Measurements from ENCODE around the gene BAG2. TPM values are rescaled to one million over a fixed set of nuclear protein-coding genes. Genes with fewer than 3 reads are reported as not detected.

Gene BAG2
- total RNA-seq, 1 donor from 2014 or later = 12.3 TPM

GRCh38 chr6:57147955-57148858 is 23.9 kb upstream of the BAG2 start:
- Mint-ChIP-seq H3K27ac (peak overlapping the region; percentile 89), H3K4me1 (ENCODE audit: low read depth) (peaks cover 25% of the 10 kb centered on the region), H3K9me3 (peaks cover 5% of the 10 kb centered on the region), H3K27me3 (ENCODE audit: insufficient read depth) (no peaks in the 10 kb centered on the region), H3K4me3 (peak overlapping the region; percentile 53), H3K36me3 (ENCODE audit: low read depth) (peaks cover 55% of the 10 kb centered on the region)
- intact Hi-C loops (cut with micrococcal nuclease) = loop anchor here (1.0 to 2.0 kb wide), 2 partner anchors 24 to 257 kb away; partner anchors contain the start of gene BAG2
- DNase-seq (ENCODE audit: low spot score) = no peak

- Mint-ChIP-seq H3K4me1 (ENCODE audit: low read depth) (peaks cover 6% of the 10 kb centered on the region), H3K4me3 (no peak overlapping the region), H3K9me3 (no peaks in the 10 kb centered on the region), H3K27me3 (ENCODE audit: insufficient read depth) (no peaks in the 10 kb centered on the region), H3K36me3 (ENCODE audit: low read depth) (peaks cover 34% of the 10 kb centered on the region), H3K27ac (no peak overlapping the region)
- intact Hi-C loops (cut with micrococcal nuclease) = loop anchor here (1.0 kb wide), 1 partner anchor 14 kb away; the partner anchor contains the start of gene BAG2
- no peak for DNase-seq (ENCODE audit: low spot score)
Measured at GRCh38 chr6:57158658-57159057, 13.5 kb upstream of the BAG2 start.

GRCh38 chr6:57159127-57159526 is 13.0 kb upstream of the BAG2 start:
- intact Hi-C loops (cut with micrococcal nuclease) = no loop called here
- DNase-seq (ENCODE audit: low spot score) = no peak

GRCh38 chr6:57162028-57162427 is 10.1 kb upstream of the BAG2 start:
- H3K9me3 Mint-ChIP-seq = peaks cover 7% of the 10 kb centered on the region
- no peaks in the 10 kb centered on the region for H3K27me3 Mint-ChIP-seq (ENCODE audit: insufficient read depth)
- H3K36me3 Mint-ChIP-seq (ENCODE audit: low read depth) = peaks cover 40% of the 10 kb centered on the region
- peaks cover 6% of the 10 kb centered on the region for H3K4me1 Mint-ChIP-seq (ENCODE audit: low read depth)
- intact Hi-C loops (cut with micrococcal nuclease) = no loop called here
- no peak overlapping the region for H3K27ac Mint-ChIP-seq
- H3K4me3 Mint-ChIP-seq = no peak overlapping the region
- DNase-seq (ENCODE audit: low spot score) = no peak

More at GRCh38 chr6:57159127-57159526, 13.0 kb upstream of the BAG2 start:
- no peaks in the 10 kb centered on the region for H3K27me3 Mint-ChIP-seq (ENCODE audit: insufficient read depth)
- no peak overlapping the region for H3K4me3 Mint-ChIP-seq
- peaks cover 36% of the 10 kb centered on the region for H3K36me3 Mint-ChIP-seq (ENCODE audit: low read depth)
- H3K27ac Mint-ChIP-seq = no peak overlapping the region
- H3K4me1 Mint-ChIP-seq (ENCODE audit: low read depth) = peaks cover 6% of the 10 kb centered on the region
- no peaks in the 10 kb centered on the region for H3K9me3 Mint-ChIP-seq

GRCh38 chr6:57162516-57162915 is 9.6 kb upstream of the BAG2 start:
- intact Hi-C loops (cut with micrococcal nuclease) = no loop called here
- no peak overlapping the region for H3K4me3 Mint-ChIP-seq
- H3K4me1 Mint-ChIP-seq (ENCODE audit: low read depth) = peaks cover 6% of the 10 kb centered on the region
- H3K36me3 Mint-ChIP-seq (ENCODE audit: low read depth) = peaks cover 42% of the 10 kb centered on the region
- no peak overlapping the region for H3K27ac Mint-ChIP-seq
- DNase-seq (ENCODE audit: low spot score) = no peak
- no peaks in the 10 kb centered on the region for H3K27me3 Mint-ChIP-seq (ENCODE audit: insufficient read depth)
- H3K9me3 Mint-ChIP-seq = peaks cover 7% of the 10 kb centered on the region

GRCh38 chr6:57163956-57164355 is 8.2 kb upstream of the BAG2 start:
- Mint-ChIP-seq H3K9me3 (peaks cover 7% of the 10 kb centered on the region), H3K4me1 (ENCODE audit: low read depth) (no peaks in the 10 kb centered on the region), H3K36me3 (ENCODE audit: low read depth) (peaks cover 35% of the 10 kb centered on the region), H3K4me3 (no peak overlapping the region), H3K27me3 (ENCODE audit: insufficient read depth) (no peaks in the 10 kb centered on the region), H3K27ac (no peak overlapping the region)
- DNase-seq (ENCODE audit: low spot score) = no peak
- intact Hi-C loops (cut with micrococcal nuclease) = no loop called here

- Mint-ChIP-seq H3K4me1 (ENCODE audit: low read depth) (no peaks in the 10 kb centered on the region), H3K27ac (no peak overlapping the region), H3K27me3 (ENCODE audit: insufficient read depth) (no peaks in the 10 kb centered on the region), H3K4me3 (no peak overlapping the region), H3K9me3 (peaks cover 7% of the 10 kb centered on the region), H3K36me3 (ENCODE audit: low read depth) (peaks cover 35% of the 10 kb centered on the region)
- no peak for DNase-seq (ENCODE audit: low spot score)
- intact Hi-C loops (cut with micrococcal nuclease) = no loop called here
Measured at GRCh38 chr6:57165080-57165479, 7.0 kb upstream of the BAG2 start.

- intact Hi-C loops (cut with micrococcal nuclease) = loop anchor here (2.0 to 5.0 kb wide), 3 partner anchors 36 to 788 kb away; no protein-coding TSS in a partner anchor
- H3K4me3 Mint-ChIP-seq = peak overlapping the region; percentile 93
Measured at GRCh38 chr6:57173056-57173885, 1.1 kb downstream of the BAG2 start.

GRCh38 chr6:57173886-57174510 is 1.9 kb downstream of the BAG2 start:
- H3K27me3 Mint-ChIP-seq (ENCODE audit: insufficient read depth) = no peaks in the 10 kb centered on the region
- DNase-seq (ENCODE audit: low spot score) = no peak
- H3K4me1 Mint-ChIP-seq (ENCODE audit: low read depth) = peaks cover 45% of the 10 kb centered on the region
- intact Hi-C loops (cut with micrococcal nuclease) = loop anchor here (1.0 to 5.0 kb wide), 4 partner anchors 37 to 787 kb away; no protein-coding TSS in a partner anchor
- peak overlapping the region; percentile 93 for H3K4me3 Mint-ChIP-seq
- peaks cover 11% of the 10 kb centered on the region for H3K36me3 Mint-ChIP-seq (ENCODE audit: low read depth)
- no peak overlapping the region for H3K27ac Mint-ChIP-seq
- H3K9me3 Mint-ChIP-seq = no peaks in the 10 kb centered on the region

More at GRCh38 chr6:57173056-57173885, 1.1 kb downstream of the BAG2 start:
- Mint-ChIP-seq H3K27me3 (ENCODE audit: insufficient read depth) (no peaks in the 10 kb centered on the region), H3K36me3 (ENCODE audit: low read depth) (peaks cover 10% of the 10 kb centered on the region), H3K27ac (peak overlapping the region; percentile 95), H3K4me1 (ENCODE audit: low read depth) (peaks cover 45% of the 10 kb centered on the region), H3K9me3 (no peaks in the 10 kb centered on the region)
- peak; percentile 27 for DNase-seq (ENCODE audit: low spot score)

- Mint-ChIP-seq H3K9me3 (no peaks in the 10 kb centered on the region), H3K27me3 (ENCODE audit: insufficient read depth) (no peaks in the 10 kb centered on the region), H3K4me3 (peak overlapping the region; percentile 93), H3K36me3 (ENCODE audit: low read depth) (peaks cover 11% of the 10 kb centered on the region), H3K27ac (no peak overlapping the region), H3K4me1 (ENCODE audit: low read depth) (peaks cover 45% of the 10 kb centered on the region)
- intact Hi-C loops (cut with micrococcal nuclease) = loop anchor here (1.0 to 5.0 kb wide), 2 partner anchors 37 to 272 kb away; no protein-coding TSS in a partner anchor
- DNase-seq (ENCODE audit: low spot score) = no peak
Measured at GRCh38 chr6:57174511-57174907, 2.4 kb downstream of the BAG2 start.

GRCh38 chr6:57177545-57178265 is 5.6 kb downstream of the BAG2 start:
- Mint-ChIP-seq H3K4me3 (no peak overlapping the region), H3K4me1 (ENCODE audit: low read depth) (peaks cover 40% of the 10 kb centered on the region), H3K36me3 (ENCODE audit: low read depth) (peaks cover 18% of the 10 kb centered on the region), H3K27ac (no peak overlapping the region), H3K9me3 (no peaks in the 10 kb centered on the region), H3K27me3 (ENCODE audit: insufficient read depth) (no peaks in the 10 kb centered on the region)
- no peak for DNase-seq (ENCODE audit: low spot score)
- intact Hi-C loops (cut with micrococcal nuclease) = no loop called here

GRCh38 chr6:57180596-57180995 is 8.5 kb downstream of the BAG2 start:
- intact Hi-C loops (cut with micrococcal nuclease) = no loop called here
- H3K4me1 Mint-ChIP-seq (ENCODE audit: low read depth) = peaks cover 31% of the 10 kb centered on the region
- H3K9me3 Mint-ChIP-seq = no peaks in the 10 kb centered on the region
- H3K27me3 Mint-ChIP-seq (ENCODE audit: insufficient read depth) = no peaks in the 10 kb centered on the region
- H3K4me3 Mint-ChIP-seq = no peak overlapping the region
- H3K27ac Mint-ChIP-seq = no peak overlapping the region
- DNase-seq (ENCODE audit: low spot score) = no peak
- H3K36me3 Mint-ChIP-seq (ENCODE audit: low read depth) = peaks cover 27% of the 10 kb centered on the region
